GM18858 (cell line): ENCODE measurements around the gene TLR10.
"Not testable (repeated sequence)": the region's sequence is repeated elsewhere in the genome, so short reads cannot be mapped to it uniquely, and the experiment has no call there.

Experiments
- ATAC-seq: cut with Tn5 transposase; IDR thresholded peaks from one replicate; pipeline ENCODE4 v1.9.1; 2021; ENCODE audit not compliant: unreplicated experiment

TLR10 gene

DNA sequence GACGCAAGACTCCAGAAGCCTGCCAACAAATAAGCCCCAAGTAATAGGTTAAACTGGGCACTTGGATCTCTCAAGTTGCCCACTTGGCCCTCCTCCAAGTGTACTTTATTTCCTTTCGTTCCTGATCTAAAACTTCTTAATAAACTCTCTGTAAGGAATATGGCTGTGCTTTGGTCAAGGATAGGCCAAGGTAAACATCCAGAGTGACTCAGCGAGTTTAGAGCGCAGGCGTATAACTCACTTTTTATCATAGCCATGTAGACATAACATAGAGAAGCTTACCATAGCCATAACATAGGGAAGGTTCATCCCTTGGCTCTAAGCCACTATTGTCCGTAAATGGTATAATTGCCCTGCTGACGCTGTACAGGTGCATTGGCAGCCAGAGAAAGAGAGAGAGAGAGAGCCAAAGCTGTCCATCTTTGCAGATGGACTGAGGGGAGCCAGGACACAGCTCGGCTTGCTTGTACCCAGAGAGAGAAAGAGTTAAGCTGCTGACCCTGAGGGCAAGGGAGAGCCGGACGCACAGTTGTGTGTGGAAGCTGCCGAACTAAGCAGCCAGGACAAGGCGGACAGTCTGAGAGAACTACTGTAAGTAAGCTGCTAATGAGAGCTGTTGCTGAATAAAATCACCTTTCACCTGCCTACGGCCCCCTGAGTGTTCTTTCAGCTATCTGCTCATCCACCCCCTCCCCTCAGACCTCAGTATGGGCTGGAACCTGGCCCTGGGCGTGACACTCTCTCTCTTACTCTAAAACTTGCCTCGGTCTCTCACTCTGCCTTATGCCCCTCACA lies 20.0 kb upstream of the TLR10 start:
- ATAC-seq: no peak

GRCh38 chr4:38800961-38801450 lies 18.2 kb upstream of the TLR10 start:
- no peak for ATAC-seq

- ATAC-seq: no peak
Measured at GRCh38 chr4:38800366-38800765, 17.6 kb upstream of the TLR10 start.

- ATAC-seq: no peak
Measured at GRCh38 chr4:38795087-38795486, 12.3 kb upstream of the TLR10 start.

- ATAC-seq: no peak
Measured at GRCh38 chr4:38794051-38794450, 11.3 kb upstream of the TLR10 start.

DNA sequence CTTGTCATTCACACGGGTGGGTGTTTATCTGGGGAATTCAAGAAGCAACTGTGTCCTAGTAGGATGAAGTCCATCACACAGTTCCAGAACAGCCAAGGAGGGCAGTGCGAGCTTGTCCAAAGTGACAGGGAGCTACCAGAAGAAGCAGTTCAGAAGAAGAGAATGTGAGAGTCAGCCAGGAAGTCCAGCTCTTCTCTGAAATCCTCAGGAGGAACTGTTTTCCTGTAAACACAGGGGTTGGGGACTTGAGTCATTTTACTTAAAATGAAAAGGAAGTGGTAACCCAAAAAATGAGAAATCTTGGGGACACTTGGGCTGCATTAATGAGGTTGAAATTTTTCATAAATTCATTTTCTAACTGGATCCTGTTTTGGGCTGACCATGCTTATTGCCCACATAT lies 8.2 kb upstream of the TLR10 start:
- no peak for ATAC-seq

DNA sequence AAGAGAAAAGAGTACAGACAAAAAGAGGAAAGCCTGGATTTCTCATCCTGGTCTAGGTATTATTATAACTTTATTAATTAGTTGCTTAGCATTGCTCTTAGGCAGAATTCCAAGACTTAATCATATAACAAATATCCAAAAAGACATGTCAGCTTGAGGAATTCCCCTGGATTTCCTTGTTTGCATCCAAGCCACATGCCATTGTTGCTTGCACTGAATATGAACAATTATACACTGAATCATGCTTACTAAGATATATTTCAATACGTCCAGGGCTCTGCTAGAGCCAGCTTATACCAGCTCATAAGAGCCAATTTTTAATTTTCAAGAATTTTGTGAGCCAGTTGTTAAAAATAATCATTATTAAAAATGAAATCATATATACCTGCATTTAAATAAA lies 5.5 kb upstream of the TLR10 start:
- no peak for ATAC-seq

DNA sequence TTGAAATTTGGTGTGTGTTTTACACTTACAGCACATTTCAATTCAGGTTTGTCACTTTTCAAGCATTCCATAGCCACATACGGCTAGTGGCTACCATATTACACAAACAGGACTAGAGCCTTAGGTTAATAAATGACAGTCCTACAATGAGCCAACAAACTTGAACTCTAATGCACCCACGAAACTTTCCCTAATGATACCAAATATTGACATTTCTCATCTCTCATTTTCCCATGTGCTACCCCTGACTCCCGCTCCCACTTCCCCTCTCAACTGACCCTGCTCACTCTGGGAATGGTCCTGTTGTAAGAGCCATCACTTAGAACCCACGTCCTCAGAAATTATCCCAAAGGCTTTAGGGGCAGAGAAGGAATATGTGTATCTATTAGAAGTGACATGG lies 4.9 kb upstream of the TLR10 start:
- ATAC-seq: no peak

DNA sequence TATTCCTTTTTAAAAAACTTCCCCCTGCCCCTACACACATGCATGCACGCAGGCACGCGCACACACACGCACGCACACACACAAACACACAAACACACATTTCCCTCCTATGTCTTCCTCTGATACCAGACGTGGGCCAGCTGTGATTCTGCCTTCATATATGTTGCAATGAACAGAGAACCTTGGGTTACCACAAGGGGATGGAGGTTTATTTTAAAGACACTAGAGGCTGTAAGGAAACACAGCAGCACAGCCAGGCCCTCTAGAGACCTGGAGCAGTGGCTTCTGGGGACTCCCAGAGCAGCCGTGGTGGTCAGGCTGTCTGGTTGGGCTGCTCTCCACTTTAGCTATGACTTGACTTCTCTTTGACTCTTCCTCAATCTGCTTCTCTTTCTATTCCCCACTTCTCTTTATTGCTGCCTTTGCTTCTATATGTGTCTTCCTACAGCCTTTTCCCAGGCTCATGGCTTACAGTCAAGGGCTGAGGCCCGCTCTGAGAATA lies 3.2 kb upstream of the TLR10 start:
- peak; percentile 36 for ATAC-seq

DNA sequence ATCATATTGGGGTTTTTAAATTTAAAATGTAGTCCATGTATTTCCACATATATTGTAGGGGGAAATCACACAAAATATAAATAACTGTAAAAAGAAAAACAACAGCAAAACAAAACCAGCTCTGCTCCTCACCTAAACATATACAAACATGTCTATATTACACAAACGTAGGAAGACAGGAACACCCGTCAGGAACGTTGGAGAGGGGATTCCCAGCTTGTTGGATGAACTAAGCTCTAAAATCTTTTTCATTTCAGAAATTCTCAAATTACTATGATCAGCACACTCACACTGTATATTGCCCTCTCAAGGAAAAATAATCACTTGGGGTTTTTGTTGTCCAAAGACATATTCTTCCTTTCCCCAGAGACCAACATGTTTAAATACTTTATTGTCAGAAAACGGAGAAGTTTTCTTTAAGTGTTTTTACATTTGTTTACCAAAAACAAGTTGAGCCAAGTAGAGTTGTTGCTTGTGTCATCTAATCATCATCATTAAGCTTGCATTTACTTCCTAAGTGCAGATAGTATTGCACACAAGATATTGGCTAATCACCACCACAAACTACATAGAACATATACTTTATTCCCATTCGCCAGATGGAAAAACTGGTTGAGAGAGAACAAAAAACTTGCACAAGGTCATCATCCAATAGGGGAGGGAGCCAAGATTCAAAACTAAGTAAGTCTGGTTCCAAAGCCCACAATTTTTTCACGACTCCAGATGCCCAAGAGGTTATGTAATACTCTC lies 2.4 kb upstream of the TLR10 start:
- ATAC-seq: no peak

DNA sequence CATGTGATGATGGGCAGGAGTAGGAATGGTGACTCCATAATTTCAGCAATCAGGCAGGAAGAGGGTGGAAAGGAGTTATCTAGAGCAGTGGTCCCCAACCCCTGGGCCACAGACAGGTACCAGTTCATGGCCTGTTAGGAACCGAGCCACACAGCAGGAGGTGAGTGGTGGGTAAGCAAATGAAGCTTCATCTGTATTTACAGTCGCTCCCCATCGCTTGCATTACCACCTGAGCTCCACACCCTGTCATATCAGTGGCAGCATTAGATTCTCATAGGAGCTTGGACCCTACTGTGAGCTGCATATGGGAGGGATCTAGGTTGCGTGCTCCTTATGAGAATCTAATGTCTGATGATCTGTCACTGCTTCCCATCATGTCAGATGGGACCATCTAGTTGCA lies 1.4 kb upstream of the TLR10 start:
- ATAC-seq: no peak

- no peak for ATAC-seq
Measured at GRCh38 chr4:38783109-38783460, 295 bp upstream of the TLR10 start.

DNA sequence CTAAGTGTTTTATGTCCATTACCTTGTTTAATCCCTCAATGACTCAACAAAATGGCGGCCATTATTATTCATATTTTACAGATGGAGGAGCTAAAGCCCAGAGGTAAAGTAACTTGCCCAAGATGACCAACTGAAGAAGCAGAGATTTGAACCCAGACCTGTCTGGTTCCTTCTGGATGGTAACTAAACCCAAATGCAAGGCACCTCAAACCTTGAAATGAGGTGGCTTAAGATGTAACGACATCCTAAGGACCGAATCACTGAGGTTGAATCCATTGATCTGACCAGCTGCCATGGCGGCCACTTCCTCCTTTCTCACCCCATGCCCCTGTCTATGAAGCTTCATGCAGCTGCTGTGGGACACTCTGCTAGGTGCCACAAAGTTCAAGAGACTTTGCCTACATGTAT lies 932 bp downstream of the TLR10 start:
- no peak for ATAC-seq

DNA sequence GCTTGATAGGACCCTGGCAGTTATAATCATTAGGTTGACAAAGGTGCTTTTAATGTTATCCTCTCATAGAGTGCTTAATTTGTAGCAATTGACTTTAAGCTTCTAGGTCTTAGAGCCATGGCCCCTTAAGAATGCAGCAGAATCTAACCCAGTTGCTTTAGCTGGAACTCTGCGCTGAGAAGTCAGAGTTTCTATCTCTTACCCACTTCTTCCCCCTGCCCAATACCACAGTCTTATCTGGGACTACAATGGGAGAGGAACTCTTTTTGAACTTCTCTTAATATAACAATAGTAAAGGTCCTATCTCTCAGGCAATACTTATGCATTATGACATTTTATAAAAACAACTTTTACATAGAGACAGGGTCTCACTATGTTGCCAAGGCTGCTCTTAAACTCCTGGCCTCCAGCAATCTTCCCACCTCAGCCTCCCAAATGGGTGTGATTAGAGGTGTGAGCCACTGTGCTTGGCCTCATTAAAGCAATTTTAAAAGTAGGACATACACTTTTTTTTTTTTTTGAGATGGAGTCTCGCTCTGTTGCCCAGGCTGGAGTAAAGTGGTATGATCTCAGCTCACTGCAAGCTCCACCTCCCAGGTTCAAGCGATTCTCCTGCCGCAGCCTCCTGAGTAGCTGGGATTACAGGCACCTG lies 1.8 kb downstream of the TLR10 start:
- no peak for ATAC-seq

GRCh38 chr4:38779790-38780189 lies 3.0 kb downstream of the TLR10 start:
- ATAC-seq: no peak

DNA sequence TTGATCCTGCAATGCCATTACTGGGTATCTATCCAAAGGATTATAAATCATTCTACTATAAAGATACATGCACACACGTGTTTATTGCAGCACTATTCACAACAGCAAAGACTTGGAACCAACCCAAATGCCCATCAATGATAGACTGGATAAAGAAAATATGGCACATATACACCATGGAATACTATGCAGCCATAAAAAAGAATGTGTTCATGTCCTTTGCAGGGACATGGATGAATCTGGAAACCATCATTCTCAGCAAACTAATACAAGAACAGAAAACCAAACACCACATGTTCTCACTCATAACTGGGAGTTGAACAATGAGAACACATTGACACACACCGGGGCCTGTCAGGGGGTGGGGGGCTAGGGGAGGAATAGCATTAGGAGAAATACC lies 4.9 kb downstream of the TLR10 start:
- not testable (repeated sequence) for ATAC-seq

- ATAC-seq: no peak
Measured at GRCh38 chr4:38775326-38775725, 7.5 kb downstream of the TLR10 start.

DNA sequence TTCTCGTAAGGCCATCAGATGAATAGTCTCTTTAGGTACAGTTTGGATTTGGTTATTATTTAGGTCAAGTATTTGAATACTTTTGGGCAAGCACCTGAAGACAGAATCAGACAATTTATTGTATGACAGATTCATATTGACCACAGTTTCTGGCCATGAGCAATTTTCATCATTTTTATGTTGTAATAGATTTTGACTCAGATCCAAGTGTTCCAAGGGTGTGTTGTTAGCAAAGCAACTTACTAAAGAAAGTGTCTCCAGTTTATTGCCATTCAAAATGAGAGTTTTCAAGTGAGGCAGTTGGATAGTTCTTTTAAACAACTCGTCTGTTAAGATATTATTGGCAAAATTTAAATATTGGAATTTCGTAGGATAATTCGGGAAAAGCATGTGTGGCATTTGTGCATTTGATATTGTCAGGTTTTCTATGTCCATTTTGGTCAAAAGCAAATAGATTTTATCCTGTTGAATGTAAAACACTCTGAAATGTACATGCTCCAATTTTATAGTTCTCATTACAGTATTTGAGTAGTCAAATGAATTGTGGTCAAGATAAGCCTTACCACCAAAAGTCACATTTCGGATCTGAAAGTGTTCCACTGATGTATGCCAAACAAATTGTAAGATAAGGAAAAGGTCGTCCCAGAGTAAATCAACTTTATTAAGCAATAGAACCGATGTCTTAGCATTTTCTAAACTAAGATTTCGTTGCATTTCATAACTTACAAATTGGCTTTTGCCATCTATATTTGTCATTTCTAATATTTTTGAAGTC lies 8.4 kb downstream of the TLR10 start:
- ATAC-seq: no peak

GRCh38 chr4:38770281-38770680 lies 12.5 kb downstream of the TLR10 start:
- not testable (repeated sequence) for ATAC-seq

- ATAC-seq: no peak
Measured at GRCh38 chr4:38769857-38770256, 12.9 kb downstream of the TLR10 start.

GRCh38 chr4:38769441-38769840 lies 13.3 kb downstream of the TLR10 start:
- ATAC-seq: no peak
